ENCODE measurements around the gene P2RX5.
"Not testable (repeated sequence)": the region's sequence is repeated elsewhere in the genome, so short reads cannot be mapped to it uniquely, and the experiment has no call there.

Gene P2RX5

GRCh38 chr17:3695723-3696411 lies at the start of gene P2RX5:
TSS of gene P2RX5 (minus strand) at chr17:3696155. CDS start at chr17:3696005, 150 bp downstream.
- DNase-seq = peak in 1 of 2 experiments; percentile 17

- no peak for DNase-seq
Measured at GRCh38 chr17:3745071-3745470, 49.1 kb upstream of the P2RX5 start.

GRCh38 chr17:3744014-3744413 lies 48.1 kb upstream of the P2RX5 start:
- DNase-seq = no peak

- no peak for DNase-seq
Measured at GRCh38 chr17:3740611-3741073, 44.7 kb upstream of the P2RX5 start.

GRCh38 chr17:3739422-3740124 lies 43.6 kb upstream of the P2RX5 start:
- DNase-seq = no peak

- DNase-seq = peak in 1 of 2 experiments; percentile 40
Measured at GRCh38 chr17:3738562-3739295, 42.8 kb upstream of the P2RX5 start.

- no peak for DNase-seq
Measured at GRCh38 chr17:3735515-3735914, 39.6 kb upstream of the P2RX5 start.

- not testable (repeated sequence) for DNase-seq
Measured at GRCh38 chr17:3734911-3735276, 38.9 kb upstream of the P2RX5 start.

GRCh38 chr17:3732210-3732621 lies 36.3 kb upstream of the P2RX5 start:
- no peak for DNase-seq

- no peak for DNase-seq
Measured at GRCh38 chr17:3730881-3731429, 35.0 kb upstream of the P2RX5 start.

- peak in 1 of 2 experiments; percentile 21 for DNase-seq
Measured at GRCh38 chr17:3729881-3730280, 33.9 kb upstream of the P2RX5 start.

- not testable (repeated sequence) for DNase-seq
Measured at GRCh38 chr17:3728099-3728498, 32.1 kb upstream of the P2RX5 start.

- DNase-seq = no peak
Measured at GRCh38 chr17:3727041-3727440, 31.1 kb upstream of the P2RX5 start.

GRCh38 chr17:3724378-3725077 lies 28.6 kb upstream of the P2RX5 start:
- peak in 1 of 2 experiments; percentile 24 for DNase-seq

GRCh38 chr17:3723556-3724377 lies 27.8 kb upstream of the P2RX5 start, which contains the start of gene HASPIN:
TSS of gene HASPIN (plus strand) at chr17:3723903. CDS start at chr17:3723936, 33 bp downstream.
- DNase-seq = peak; percentile 66 to 91

GRCh38 chr17:3723188-3723555 lies 27.2 kb upstream of the P2RX5 start:
- peak in 1 of 2 experiments; percentile 44 for DNase-seq

- no peak for DNase-seq
Measured at GRCh38 chr17:3722716-3723115, 26.8 kb upstream of the P2RX5 start.

GRCh38 chr17:3719265-3719664 lies 23.3 kb upstream of the P2RX5 start:
- DNase-seq = no peak

- no peak for DNase-seq
Measured at GRCh38 chr17:3718201-3718600, 22.2 kb upstream of the P2RX5 start.

- DNase-seq = no peak
Measured at GRCh38 chr17:3715296-3715695, 19.3 kb upstream of the P2RX5 start.

- DNase-seq = no peak
Measured at GRCh38 chr17:3712811-3713463, 17.0 kb upstream of the P2RX5 start.

Data from NCI-H526 (cell line).